ENCODE measurements around the gene CORO2B. TPM values are rescaled to one million over a fixed set of nuclear protein-coding genes. Genes with fewer than 3 reads are reported as not detected.

The CORO2B gene
- total RNA-seq, 6 experiments from 2014 or later, result 9.3 to 11.0 (median 9.9) TPM

DNA sequence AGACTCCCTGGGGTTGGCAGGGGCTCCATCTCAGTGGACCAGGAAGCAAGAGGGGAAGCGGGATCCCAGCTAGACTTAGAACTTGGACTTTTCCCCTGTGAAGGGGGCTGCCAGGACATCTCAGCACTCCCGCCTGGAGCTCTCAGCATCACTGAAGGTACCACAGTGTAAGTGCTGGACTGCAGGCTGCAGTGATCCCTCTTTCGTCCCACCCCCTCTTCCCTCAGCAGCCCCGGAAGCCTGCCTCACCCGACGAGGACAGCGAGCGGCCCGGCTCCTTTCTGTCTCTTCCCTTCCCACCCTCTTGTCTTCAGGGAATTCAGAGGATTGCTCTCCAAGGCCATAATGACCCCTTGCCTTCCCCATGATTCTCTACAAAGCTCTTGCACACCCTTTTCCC lies 147.5 kb downstream of the CORO2B start:
- peaks cover 2% of the 10 kb centered on the region for H3K27me3 Mint-ChIP-seq (ENCODE audit: insufficient read depth)
- H3K4me3 Mint-ChIP-seq, result no peak overlapping the region
- H3K9me3 Mint-ChIP-seq, result no peaks in the 10 kb centered on the region

DNA sequence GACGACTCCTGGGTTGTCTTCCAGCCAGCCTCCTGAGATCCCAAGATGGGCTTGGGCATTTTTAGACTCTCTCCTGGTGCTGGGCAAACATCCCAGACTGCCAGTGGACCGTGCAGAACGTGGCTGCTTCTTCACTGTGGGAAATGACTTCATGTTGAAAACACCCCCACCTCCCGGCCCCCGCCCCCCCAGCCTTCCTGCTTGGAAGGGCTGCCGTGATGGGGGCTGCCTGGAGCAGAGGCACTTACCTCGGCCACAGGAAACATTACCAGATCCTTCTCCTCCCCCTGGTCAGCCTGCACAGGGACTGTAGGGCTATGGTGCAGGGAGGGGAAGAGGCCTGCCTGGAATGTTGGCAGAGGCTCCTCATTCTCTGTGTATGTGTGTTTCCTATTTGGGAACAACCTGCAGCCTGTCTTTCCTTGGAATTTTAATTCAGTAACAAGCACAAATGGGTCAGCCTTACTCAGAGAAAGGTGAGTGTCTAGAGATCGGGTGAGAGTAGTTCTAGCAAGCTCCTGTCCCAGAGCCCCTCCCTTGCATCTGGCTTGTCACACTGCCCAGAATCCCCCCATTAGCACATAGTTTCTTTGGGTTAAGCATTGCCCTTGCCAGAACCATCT lies 151.1 kb downstream of the CORO2B start:
- Mint-ChIP-seq H3K27me3 (ENCODE audit: insufficient read depth) (peaks cover 13% of the 10 kb centered on the region), H3K4me3 (no peak overlapping the region), H3K9me3 (no peaks in the 10 kb centered on the region), H3K27ac (no peak overlapping the region), H3K36me3 (ENCODE audit: low read depth) (no peaks in the 10 kb centered on the region), H3K4me1 (ENCODE audit: low read depth) (peaks cover 5% of the 10 kb centered on the region)
- DNase-seq, result peak; percentile 25
- TF ChIP-seq, protein P1, sequence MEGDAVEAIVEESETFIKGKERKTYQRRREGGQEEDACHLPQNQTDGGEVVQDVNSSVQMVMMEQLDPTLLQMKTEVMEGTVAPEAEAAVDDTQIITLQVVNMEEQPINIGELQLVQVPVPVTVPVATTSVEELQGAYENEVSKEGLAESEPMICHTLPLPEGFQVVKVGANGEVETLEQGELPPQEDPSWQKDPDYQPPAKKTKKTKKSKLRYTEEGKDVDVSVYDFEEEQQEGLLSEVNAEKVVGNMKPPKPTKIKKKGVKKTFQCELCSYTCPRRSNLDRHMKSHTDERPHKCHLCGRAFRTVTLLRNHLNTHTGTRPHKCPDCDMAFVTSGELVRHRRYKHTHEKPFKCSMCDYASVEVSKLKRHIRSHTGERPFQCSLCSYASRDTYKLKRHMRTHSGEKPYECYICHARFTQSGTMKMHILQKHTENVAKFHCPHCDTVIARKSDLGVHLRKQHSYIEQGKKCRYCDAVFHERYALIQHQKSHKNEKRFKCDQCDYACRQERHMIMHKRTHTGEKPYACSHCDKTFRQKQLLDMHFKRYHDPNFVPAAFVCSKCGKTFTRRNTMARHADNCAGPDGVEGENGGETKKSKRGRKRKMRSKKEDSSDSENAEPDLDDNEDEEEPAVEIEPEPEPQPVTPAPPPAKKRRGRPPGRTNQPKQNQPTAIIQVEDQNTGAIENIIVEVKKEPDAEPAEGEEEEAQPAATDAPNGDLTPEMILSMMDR (IDR thresholded peaks at IDR 0.05), result no peak

More for the DNA sequence above, 147.5 kb downstream of the CORO2B start:
- DNase-seq, result no peak
- TF ChIP-seq, protein P1 (IDR thresholded peaks at IDR 0.05), result no peak
- Mint-ChIP-seq H3K4me1 (ENCODE audit: low read depth) (no peaks in the 10 kb centered on the region; the same call in 1 of the 2 replicates), H3K27ac (no peak overlapping the region), H3K36me3 (ENCODE audit: low read depth) (no peaks in the 10 kb centered on the region)

- Mint-ChIP-seq H3K4me3 (no peak overlapping the region), H3K4me1 (ENCODE audit: low read depth) (peaks cover 5% of the 10 kb centered on the region), H3K9me3 (no peaks in the 10 kb centered on the region), H3K27ac (no peak overlapping the region), H3K36me3 (ENCODE audit: low read depth) (no peaks in the 10 kb centered on the region), H3K27me3 (ENCODE audit: insufficient read depth) (peaks cover 18% of the 10 kb centered on the region)
- peak; percentile 30 for DNase-seq
- TF ChIP-seq, protein P1 (IDR thresholded peaks at IDR 0.05), result peak; percentile 79
These were observed 151.7 kb downstream of the CORO2B start for GRCh38 chr15:68730471-68730919.

DNA sequence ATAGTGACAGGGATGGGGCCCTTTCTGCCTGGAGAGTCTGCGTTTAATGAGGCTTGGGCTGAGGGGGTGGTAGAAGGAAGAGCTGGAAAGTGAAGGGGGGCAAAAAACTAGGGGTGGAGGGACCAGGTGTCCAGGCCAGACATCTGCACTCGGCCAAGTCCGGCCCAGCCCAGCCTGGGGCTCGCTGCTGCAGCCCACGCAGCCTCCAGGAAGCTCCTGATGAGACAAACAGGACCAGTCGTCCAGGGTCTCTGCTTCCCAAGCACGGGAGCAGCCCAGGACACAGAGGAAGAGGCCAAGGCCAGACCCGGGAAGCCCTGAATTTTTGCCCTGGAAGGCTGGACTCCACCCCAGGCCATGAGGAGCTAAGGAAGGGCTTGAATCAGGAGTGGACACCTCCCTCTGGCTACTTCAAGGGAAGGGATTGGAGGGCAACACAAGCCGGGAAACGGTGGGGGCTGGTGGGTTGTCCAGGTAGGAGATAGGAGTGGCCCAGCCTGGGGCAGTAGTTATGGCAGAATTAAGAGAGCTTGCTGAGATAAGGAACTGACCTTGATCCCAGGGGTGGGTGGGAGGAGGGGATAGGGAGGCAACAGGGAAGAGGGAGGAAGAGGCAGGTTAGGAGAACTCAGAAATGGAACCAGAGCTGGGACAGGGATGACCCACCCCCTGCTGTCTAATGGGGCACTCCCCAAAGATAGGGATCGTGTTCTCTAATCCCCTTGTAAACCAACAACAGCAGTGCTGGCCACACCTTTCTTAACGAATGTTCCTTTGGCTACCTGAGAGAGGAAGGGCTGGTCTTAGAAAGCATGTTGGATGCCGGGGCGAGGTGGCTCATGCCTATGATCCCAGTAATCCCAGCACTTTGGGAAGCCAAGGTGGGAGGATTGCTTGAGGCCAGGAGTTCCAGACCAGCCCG lies 152.4 kb downstream of the CORO2B start:
- Mint-ChIP-seq H3K36me3 (ENCODE audit: low read depth) (no peaks in the 10 kb centered on the region), H3K4me1 (ENCODE audit: low read depth) (peaks cover 5% of the 10 kb centered on the region), H3K9me3 (no peaks in the 10 kb centered on the region), H3K4me3 (no peak overlapping the region), H3K27me3 (ENCODE audit: insufficient read depth) (peaks cover 22% of the 10 kb centered on the region), H3K27ac (no peak overlapping the region)
- TF ChIP-seq, protein P1 (IDR thresholded peaks at IDR 0.05), result no peak
- no peak for DNase-seq

- DNase-seq, result no peak
- TF ChIP-seq, protein P1 (IDR thresholded peaks at IDR 0.05), result no peak
- Mint-ChIP-seq H3K36me3 (ENCODE audit: low read depth) (no peaks in the 10 kb centered on the region), H3K27ac (no peak overlapping the region), H3K9me3 (no peaks in the 10 kb centered on the region), H3K4me3 (no peak overlapping the region), H3K27me3 (ENCODE audit: insufficient read depth) (peaks cover 25% of the 10 kb centered on the region), H3K4me1 (ENCODE audit: low read depth) (peaks cover 5% of the 10 kb centered on the region)
These were observed 153.7 kb downstream of the CORO2B start for GRCh38 chr15:68732451-68732850.
